Keratinocyte (primary cell): ENCODE measurements around the gene PEX1. TPM values are rescaled to one million over a fixed set of nuclear protein-coding genes. Genes with fewer than 3 reads are reported as not detected.

Experiments used
- DNase-seq: peaks from one replicate; pipeline ENCODE4 v3.0.0-alpha.2; 2011; ENCODE audit warnings: low read depth, missing footprints, low spot score
- FAIRE-seq: peaks from 2 replicates; lab custom pipeline; 2011; peaks lifted over from hg19 to GRCh38; lab: Jason Lieb, UNC
- H2AFZ ChIP-seq: 2 replicates; pipeline ENCODE4 v1.6.0; 2012; ENCODE audit warnings: low read length, control low read depth, inconsistent platforms; ENCODE audit not compliant: control insufficient read depth
- H3K27ac ChIP-seq: 2 replicates; pipeline ENCODE4 v1.5.1; 2011; ENCODE audit warnings: low read length; ENCODE audit not compliant: control insufficient read depth, insufficient read depth
- H3K27me3 ChIP-seq: 3 replicates; pipeline ENCODE4 v1.6.0; 2011; ENCODE audit warnings: low read length; ENCODE audit not compliant: control insufficient read depth, insufficient read depth; ENCODE audit errors: extremely low read depth
- H3K36me3 ChIP-seq, 2 experiments: 2 replicates in 1 of 2; 3 replicates in 1 of 2; pipeline ENCODE4 v1.5.1; 2011; ENCODE audit warnings: low read length in 2 of 2, mild to moderate bottlenecking in 1 of 2; ENCODE audit not compliant: control insufficient read depth in 2 of 2, insufficient read depth in 2 of 2; ENCODE audit errors: extremely low read depth in 1 of 2
- H3K4me1 ChIP-seq: 3 replicates; pipeline ENCODE4 v1.5.1; 2011; ENCODE audit warnings: low read length; ENCODE audit not compliant: control insufficient read depth, insufficient read depth; ENCODE audit errors: extremely low read depth
- H3K4me2 ChIP-seq: 3 replicates; pipeline ENCODE4 v1.6.0; 2011; ENCODE audit warnings: low read depth, low read length; ENCODE audit not compliant: control insufficient read depth, insufficient read depth; ENCODE audit errors: extremely low read depth
- H3K4me3 ChIP-seq, 3 experiments: fragments of 200-600 bp in 1 of 3; sonication (generic) in 1 of 3; 2 replicates in 2 of 3; 3 replicates in 1 of 3; pipeline ENCODE4 v1.5.1; 2011 to 2016; ENCODE audit warnings: low read length in 3 of 3, mild to moderate bottlenecking in 3 of 3, control low read depth in 2 of 3, inconsistent platforms in 1 of 3, low read depth in 1 of 3, mixed read lengths in 1 of 3, mixed run types in 1 of 3, moderate library complexity in 1 of 3; ENCODE audit not compliant: control insufficient read depth in 2 of 3, insufficient read depth in 2 of 3; ENCODE audit errors: extremely low read depth in 1 of 3
- H3K79me2 ChIP-seq: 2 replicates; pipeline ENCODE4 v1.6.0; 2012; ENCODE audit warnings: low read length; ENCODE audit not compliant: control insufficient read depth, insufficient read depth
- H3K9ac ChIP-seq: 3 replicates; pipeline ENCODE4 v1.6.0; 2011; ENCODE audit warnings: low read length; ENCODE audit not compliant: control insufficient read depth, insufficient read depth; ENCODE audit errors: extremely low read depth
- H3K9me1 ChIP-seq: 3 replicates; pipeline ENCODE4 v1.6.0; 2011; ENCODE audit warnings: low read length; ENCODE audit not compliant: control insufficient read depth, insufficient read depth; ENCODE audit errors: extremely low read depth
- H3K9me3 ChIP-seq: 2 replicates; pipeline ENCODE4 v1.5.1; 2012; ENCODE audit warnings: low read depth, low read length; ENCODE audit not compliant: control insufficient read depth
- H4K20me1 ChIP-seq: 3 replicates; pipeline ENCODE4 v1.6.0; 2011; ENCODE audit warnings: low read length; ENCODE audit not compliant: control insufficient read depth, insufficient read depth; ENCODE audit errors: extremely low read depth
- EZH2 ChIP-seq: IDR thresholded peaks from one replicate; pipeline ENCODE4 v1.6.1; 2012; ENCODE audit warnings: inconsistent platforms, mild to moderate bottlenecking, low read length, moderate library complexity
- dilution Hi-C: fragments of 300-500 bp; cut with MboI; formaldehyde crosslinking; loops from one replicate; pipeline ENCODE4 v1.7.0; 2020; ENCODE audit warnings: low sequenced_read_pairs; ENCODE audit not compliant: extremely low pct_ligation_motif_present
- polyA plus RNA-seq, 5 experiments: library from polyadenylated mRNA; depleted of rRNA in 3 of 5; stranded (reverse) in 3 of 5; stranded (forward) in 1 of 5; unstranded in 1 of 5; fragments of >200 nt; gene quantifications; 1 replicate in 1 of 5; 2 replicates in 3 of 5; 3 replicates in 1 of 5; pipeline versions ENCODE4 v1.2.1 to v1.2.3, GENCODE V29; 2011 to 2012; ENCODE audit warnings: missing spikeins in 2 of 5, low read depth in 1 of 5, low replicate concordance in 1 of 5
- TF ChIP-seq, protein P1 (sequence below), 3 experiments: IDR thresholded peaks in 1 of 3; conservative IDR thresholded peaks in 1 of 3; optimal IDR thresholded peaks in 1 of 3; 2 replicates in 2 of 3; 3 replicates in 1 of 3; pipeline versions ENCODE3 to v1.5.1; 2011; ENCODE audit warnings: low read length in 3 of 3, mild to moderate bottlenecking in 3 of 3, moderate library complexity in 2 of 3, control low read depth in 1 of 3, inconsistent platforms in 1 of 3; ENCODE audit not compliant: insufficient read depth in 2 of 3; ENCODE audit errors: extremely low read depth in 1 of 3

The PEX1 gene
- polyA plus RNA-seq, 1 donor (not counting 4 experiments of a cell fraction or from before 2014, with no cell fraction given), result 17.4 TPM

DNA sequence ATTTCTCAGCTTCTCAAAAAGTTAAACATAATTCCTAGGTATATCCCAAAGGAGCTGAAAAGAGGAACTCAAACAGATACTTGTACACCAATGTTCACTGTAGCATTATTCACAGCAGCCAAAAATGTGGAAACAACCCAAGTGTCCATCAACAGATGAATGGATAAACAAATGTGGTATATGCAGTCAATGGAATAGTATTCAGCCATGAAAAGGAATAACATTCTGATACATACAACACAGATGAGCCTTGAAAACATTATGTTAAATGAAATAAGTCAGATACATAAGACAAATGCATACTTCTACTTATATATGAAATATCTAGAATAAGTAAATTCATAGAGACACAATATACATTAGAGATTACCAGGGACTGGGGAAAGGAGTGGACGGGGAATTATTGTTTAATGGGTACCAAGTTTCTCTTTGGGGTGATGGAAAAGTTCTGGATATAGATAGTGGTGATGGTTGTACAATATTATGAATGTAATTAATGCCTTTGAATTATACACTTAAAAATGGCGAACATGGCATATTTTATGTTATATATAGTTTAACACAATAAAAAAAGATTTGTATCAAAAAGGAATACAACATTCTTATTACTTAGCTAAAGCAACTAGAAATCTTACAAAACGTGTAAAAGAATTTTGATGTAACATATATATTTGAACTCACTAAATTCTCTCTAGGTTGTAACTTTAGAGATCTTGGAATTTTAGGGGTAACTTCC is 15.0 kb downstream of the PEX1 start:
- no peaks in the 10 kb centered on the region for H3K9me1 ChIP-seq
- dilution Hi-C loops, result no loop called here
- no peaks in the 10 kb centered on the region for H3K27me3 ChIP-seq
- DNase-seq (no peak), FAIRE-seq (no peak)
- peaks cover 0 to 2% of the 10 kb centered on the region in 2 experiments for H3K36me3 ChIP-seq
- H4K20me1 ChIP-seq, result no peaks in the 10 kb centered on the region
- no peak overlapping the region for H3K4me3 ChIP-seq
- no peaks in the 10 kb centered on the region for H3K9me3 ChIP-seq
- H3K79me2 ChIP-seq, result no peaks in the 10 kb centered on the region
- H2AFZ ChIP-seq, result no peak overlapping the region
- H3K27ac ChIP-seq, result no peak overlapping the region
- no peak overlapping the region for H3K4me2 ChIP-seq
- H3K9ac ChIP-seq, result no peak overlapping the region
- TF ChIP-seq EZH2, result no peak
- TF ChIP-seq, protein P1, sequence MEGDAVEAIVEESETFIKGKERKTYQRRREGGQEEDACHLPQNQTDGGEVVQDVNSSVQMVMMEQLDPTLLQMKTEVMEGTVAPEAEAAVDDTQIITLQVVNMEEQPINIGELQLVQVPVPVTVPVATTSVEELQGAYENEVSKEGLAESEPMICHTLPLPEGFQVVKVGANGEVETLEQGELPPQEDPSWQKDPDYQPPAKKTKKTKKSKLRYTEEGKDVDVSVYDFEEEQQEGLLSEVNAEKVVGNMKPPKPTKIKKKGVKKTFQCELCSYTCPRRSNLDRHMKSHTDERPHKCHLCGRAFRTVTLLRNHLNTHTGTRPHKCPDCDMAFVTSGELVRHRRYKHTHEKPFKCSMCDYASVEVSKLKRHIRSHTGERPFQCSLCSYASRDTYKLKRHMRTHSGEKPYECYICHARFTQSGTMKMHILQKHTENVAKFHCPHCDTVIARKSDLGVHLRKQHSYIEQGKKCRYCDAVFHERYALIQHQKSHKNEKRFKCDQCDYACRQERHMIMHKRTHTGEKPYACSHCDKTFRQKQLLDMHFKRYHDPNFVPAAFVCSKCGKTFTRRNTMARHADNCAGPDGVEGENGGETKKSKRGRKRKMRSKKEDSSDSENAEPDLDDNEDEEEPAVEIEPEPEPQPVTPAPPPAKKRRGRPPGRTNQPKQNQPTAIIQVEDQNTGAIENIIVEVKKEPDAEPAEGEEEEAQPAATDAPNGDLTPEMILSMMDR (optimal IDR thresholded peaks at IDR 0.05 in 1 of 3, IDR thresholded peaks at IDR 0.05 in 1 of 3, conservative IDR thresholded peaks at IDR 0.05 in 1 of 3; ENCODE audit: extremely low read depth in 1 of 3, insufficient read depth in 2 of 3, low read length in 3 of 3), result no peak
- H3K4me1 ChIP-seq, result peaks cover 3% of the 10 kb centered on the region

DNA sequence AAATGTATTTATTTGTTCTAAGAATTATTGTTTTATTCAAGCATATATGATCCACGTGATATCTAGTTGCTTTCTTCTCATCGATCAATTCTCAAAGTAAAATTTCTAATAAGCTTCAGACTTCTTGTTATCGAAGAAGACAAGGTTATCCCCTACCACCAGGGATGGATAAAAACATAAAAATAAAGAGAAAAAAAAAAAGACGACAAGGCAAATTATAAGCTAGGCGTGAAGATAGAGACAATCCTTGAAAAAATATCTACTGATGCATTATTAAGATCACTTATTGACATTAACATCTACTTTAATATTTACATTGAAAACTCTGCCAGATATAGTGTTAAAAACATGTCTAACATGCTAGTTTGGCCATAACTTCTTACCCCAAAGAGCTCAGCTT is 19.4 kb downstream of the PEX1 start:
- Histone ChIP-seq H2AFZ (no peak overlapping the region), H3K9ac (no peak overlapping the region), H4K20me1 (no peaks in the 10 kb centered on the region), H3K9me1 (no peaks in the 10 kb centered on the region), H3K4me2 (no peak overlapping the region), H3K79me2 (no peaks in the 10 kb centered on the region), H3K27ac (no peak overlapping the region), H3K4me3 (no peak overlapping the region), H3K27me3 (no peaks in the 10 kb centered on the region), H3K9me3 (no peaks in the 10 kb centered on the region), H3K36me3 (no peaks in the 10 kb centered on the region), H3K4me1 (no peaks in the 10 kb centered on the region)
- TF ChIP-seq EZH2, result no peak
- TF ChIP-seq, protein P1 (optimal IDR thresholded peaks at IDR 0.05 in 1 of 3, IDR thresholded peaks at IDR 0.05 in 1 of 3, conservative IDR thresholded peaks at IDR 0.05 in 1 of 3; ENCODE audit: extremely low read depth in 1 of 3, insufficient read depth in 2 of 3, low read length in 3 of 3), result no peak
- dilution Hi-C loops, result no loop called here
- DNase-seq (no peak), FAIRE-seq (no peak)
